ENCODE measurements around the gene PLLP.

PLLP gene

DNA sequence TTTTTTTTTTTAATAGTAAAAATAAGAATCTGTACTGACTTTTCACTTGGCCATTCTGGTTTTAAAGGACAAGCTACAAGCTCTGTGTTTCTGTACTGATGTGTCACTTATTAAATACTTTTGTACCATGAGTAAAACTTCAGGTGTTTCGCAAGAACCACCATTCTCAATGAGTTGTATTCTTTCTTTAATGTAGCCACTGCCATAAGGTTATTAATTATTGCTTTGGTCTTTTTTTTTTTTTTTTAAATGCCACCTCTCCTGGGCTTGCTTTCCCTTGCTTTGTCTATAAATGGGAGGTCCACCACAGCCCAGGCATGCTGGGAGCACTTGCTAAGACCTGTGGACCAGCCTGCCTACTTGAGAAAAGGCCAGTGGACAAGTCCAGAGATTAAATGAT lies 31.0 kb downstream of the PLLP start:
- DNase-seq = no peak

DNA sequence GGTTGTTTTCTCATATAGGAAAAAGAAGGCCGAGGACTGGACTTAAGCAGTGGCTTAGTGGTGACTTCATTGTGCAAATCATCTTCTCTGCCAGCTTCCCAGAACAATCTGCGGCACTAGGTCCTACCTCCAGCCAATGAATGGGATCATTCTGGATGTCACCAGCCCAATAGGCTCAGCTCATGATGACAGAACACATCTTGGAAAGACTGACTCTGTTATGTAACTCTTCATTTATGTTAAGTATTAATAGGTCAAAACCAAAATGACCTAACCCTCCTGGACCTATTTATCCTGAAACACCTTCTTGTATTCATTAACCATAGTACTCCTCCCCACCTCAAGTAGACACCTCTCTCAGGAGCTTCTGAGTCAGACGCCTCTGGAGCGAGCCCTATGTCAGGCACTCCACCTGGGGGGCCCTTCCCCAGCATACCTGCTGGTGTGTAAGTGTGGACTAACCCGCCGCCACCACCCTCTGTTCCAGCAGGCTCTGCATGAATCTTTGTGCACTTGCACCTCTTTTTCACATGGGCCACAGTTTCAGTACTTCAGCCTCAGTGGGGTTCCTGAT lies 32.2 kb downstream of the PLLP start:
- no peak for DNase-seq

DNA sequence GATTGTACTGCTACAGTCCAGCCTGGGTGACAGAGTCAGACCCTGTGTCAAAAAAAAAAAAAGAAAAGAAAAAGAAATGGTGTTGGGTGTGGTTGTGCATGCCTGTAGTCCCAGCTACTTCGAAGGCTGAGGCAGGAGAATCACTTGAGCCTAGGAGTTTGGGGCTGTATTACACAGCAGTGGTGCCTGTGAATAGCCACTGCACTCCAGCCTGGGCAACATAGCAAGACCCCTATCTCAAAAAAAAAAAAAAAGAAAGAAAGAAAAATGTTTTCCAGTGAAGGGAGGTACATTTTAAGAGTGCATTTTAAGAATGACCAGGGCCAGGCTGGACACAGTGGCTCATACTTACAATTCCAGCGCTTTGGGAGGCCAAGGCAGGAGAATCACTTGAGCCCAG lies 33.1 kb downstream of the PLLP start:
- no peak for DNase-seq

DNA sequence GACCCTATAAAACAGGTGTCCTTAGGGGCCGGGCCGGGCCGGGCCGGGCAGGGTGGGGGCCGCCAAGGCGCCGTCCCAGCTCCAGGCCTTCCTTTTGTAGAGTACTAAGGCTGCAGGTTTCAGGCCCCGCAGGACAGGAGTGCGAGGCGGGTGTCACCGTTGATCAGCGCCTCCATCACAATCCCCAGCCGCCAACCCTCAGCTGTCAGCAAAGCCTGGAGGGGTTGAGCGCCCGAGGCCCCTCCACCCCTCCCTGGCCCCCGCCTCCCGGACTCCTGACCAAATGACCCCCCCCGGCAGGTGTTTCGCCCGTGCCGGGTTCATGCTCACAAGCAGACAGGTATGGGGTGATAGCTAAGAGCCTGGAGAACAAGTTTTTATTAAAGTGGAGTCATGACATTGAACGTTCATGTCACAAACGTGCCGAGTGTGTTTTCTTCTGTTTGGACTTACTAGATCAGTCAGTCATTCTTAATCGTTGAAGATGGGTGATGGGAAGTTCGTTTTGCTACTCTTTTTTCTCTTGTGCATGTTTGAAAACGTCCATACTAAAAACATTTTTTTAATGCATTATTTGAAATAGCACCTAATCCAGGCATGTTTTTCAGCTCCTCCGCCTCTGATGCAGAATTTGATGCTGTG lies 38.9 kb downstream of the PLLP start:
- DNase-seq = peak; percentile 32

DNA sequence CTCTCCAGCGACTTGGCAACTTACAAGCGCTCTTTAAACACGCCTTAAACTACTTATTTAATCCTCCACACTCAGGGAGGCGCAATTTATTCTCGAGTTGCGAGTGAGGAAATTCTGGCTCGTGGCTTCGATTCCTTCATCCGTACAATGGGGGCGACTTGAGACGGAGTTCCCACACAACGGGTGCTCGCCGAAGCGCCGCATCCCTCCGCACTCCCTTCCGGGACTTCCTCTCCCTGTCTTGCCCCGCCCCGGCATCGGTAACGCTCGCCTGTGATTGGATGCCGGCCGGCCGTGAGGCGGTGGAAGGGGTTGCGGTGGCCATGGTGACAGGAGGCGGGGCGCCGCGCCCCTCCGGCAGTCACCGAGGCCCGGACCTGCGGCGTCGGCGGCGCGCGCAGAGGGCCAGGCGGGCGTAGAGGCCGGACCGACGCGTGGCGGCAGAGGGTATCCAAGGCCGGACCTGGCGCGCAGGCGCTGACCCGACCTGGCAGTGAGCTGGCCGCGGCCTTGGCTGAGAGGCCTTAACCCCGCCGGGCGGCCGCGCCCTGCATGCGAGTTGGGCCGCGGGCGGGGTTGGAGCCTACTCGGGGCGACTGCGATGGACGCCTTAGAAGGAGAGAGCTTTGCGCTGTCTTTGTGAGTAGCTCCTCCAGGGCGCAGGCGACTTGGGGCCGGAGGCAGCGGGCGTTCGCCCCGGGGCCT lies 39.6 kb downstream of the PLLP start, which contains the start of gene ARL2BP:
ARL2BP (plus strand) TSS at position 493 of the 705 bp plus-strand sequence; CDS start at position 602, 109 bp downstream.
- DNase-seq = peak; percentile 98

DNA sequence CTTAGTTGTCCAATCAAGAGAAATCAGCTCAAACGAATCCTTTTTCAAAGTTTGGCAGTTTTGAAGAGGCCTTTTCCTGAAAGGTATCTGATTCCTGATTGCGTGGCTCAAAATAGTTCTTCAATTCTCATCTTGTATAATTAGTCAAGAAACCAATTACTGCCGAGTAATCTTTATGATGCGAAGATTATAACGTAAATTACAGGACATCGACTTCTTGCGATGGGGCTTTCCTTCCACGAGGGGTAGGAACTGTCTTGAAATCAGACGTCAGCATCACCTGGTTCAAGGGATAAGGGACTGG lies 40.1 kb downstream of the PLLP start:
- no peak for DNase-seq

DNA sequence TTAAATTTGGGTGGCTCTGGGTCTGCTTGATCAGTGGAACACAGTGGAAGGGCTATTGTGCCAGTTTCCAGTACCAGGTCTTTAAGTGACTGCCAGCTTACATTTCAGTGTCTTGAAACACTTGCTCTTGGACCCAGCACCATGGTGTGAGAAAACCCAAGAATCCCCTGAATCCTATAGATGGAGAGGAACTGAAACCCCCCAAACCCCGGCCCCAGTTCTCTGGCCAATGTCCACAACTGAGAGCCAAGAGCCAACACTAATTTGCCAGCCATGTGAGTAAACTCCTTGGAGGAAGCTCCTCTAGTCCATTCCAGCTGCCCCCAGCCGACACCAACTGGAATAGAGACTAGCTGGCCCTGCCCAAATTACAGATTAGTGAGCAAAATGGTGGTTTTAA lies 41.8 kb downstream of the PLLP start:
- DNase-seq = no peak

DNA sequence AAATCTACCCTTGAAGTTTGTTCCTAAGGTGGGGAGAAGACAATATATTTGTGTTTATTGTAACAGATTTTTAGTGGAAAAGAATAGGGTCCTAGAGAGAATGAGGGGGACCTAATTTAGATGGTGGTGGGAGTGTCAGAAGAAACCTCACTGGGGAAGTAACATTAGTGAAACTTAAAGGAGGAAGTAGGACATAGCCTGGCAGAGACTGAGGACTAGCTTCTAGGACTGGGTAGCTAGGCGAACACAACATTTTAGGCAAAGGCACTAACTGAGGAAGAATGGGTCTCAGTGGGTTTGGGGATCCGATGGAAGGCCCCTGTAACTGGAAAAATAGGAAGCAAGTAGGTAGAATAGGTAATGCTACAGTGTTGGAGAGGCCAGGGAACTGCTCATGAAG lies 43.6 kb downstream of the PLLP start:
- no peak for DNase-seq

DNA sequence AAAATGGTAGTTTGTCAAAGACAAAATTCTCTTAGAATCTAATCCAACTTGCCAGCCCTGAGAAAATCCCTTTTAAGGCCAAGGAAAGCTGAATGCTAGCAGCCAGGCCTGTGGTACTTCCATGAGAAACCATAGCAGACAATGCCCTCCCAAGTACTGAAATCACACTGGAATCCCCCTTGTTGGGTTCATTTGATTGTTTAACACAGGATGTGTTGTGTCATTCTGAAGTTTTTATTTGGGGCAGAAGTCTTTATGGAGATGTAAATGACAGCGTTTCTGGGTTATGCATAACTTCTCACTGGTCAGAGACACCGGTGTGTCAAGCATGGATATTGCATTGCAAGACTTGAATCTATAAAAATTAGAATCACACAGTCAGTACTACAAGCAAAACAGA lies 45.4 kb downstream of the PLLP start:
- no peak for DNase-seq

DNA sequence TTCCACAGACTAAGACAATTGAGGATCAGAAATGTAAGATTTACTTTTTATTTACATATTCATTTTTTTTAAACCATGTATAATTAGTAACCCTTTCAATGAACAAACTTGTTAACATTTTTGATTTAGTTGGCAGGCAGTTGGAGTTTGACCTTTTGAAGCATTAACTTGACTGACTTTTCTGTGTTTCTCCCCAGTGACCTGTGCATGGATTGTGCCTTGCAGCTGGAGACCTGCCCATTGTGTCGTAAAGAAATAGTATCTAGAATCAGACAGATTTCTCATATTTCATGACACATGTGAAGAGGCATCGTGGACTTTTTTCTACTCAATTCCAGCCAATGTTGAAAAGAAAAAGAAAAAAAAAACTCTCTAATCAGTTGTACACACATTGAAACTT lies 45.8 kb downstream of the PLLP start:
- DNase-seq = no peak

DNA sequence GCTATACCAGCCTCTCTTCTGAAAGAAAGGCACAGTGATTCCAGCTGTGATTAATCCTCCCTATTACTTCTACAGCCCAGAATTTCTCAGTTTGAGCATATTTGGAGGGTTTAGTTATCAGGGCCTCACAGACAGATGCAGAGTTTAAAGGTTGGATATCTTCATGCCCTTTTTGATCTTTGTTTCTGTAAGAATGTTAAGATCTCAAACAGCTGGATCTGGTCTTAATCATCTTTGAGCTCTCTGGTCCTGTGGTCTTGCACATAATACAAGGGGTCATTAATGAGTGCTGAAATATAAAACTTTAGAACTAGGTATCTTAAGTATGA lies 48.5 kb downstream of the PLLP start:
- DNase-seq = no peak

DNA sequence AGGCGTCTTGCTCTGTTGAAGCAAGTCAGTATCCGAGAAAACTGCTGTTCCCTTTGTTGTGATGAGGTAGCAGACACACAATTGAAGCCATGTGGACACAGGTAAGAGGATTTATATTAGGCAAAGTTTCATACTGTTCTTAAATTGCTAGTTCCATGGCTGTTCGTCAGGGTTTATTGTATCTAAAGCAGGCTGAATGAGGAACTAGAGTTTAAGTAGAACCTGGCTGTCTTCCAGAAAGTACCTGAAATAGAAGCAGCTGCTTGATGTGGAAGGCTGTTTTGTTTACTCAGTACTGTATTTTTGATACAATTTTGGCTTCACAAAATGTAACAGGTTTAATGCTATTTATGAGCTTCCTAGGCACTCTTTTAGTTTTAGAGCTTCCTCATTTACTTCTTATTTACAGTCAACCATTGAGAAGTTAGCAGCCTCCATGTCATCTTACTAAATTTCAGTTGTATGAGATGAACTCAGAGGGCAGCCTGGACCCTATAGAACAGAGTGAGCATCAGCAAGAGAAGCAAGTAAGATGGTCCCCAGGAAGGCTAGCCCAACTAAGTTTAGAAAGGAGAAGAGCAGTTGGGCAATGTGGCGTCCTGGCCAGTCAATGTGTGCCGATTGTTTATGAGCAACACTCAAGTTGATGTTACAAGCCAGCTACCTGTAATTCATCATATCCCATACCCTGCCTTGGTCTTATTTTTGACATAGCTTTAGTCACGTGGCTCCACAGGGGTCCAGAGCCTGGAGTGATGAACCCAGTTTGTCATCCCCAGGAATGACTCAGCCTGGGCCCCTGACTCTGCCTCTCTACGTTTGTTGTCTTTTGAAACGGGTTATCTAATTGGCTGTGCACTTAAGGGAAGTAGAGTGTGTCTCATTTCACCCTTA lies 49.1 kb downstream of the PLLP start:
- DNase-seq = no peak

DNA sequence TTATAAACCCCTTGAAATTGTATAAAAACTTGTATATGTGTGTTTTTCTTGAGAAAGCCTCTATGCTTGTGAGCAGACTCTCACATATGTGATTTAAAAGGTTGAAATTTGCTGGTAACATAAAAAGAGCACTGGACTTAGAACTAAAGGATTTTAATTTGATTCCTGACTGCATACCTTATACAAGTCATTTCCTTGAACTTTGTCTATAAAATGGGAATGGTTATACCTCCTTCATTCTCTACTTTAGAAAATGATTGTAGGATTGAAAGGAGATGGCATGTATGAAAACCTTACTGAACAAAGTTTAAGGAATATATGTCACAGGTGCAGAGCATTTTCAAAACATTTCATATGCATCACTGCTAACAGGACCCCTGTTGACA lies 49.8 kb downstream of the PLLP start:
- no peak for DNase-seq

DNA sequence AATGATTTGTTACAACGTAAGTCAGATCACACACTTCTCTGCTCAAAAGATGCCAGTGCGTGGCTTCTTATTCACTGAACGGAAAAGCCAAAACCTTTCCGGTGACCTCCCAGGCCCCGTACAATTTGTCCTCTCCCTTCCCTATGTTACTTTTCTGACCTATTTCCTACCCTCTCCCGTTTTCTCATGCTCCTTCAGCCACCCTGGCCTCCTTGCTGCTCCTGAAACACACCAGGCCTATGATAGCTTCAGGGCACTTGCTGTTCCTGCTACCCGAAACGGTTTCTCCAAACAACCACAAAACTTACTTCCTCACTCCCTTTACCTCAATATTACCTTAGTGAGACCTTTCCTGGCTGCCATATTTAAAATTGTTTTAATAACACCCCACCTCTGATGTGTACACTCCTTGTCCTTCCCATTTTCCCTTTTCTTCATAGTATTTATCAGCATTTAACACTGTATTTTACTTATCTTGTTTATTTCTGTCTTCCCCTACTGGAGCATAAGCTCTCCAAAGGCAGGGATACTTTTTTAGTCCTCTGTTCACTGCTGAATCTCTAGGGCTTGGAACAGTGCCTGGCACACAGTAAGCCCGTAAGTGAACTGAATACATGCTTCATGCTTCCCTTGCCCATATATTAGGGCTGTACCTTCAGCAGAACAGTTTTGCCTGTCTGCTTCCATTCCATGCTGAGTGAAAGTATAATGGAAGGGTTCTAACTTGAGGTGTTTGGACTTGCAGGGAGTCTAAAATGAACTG lies 50.3 kb downstream of the PLLP start:
- DNase-seq = no peak

DNA sequence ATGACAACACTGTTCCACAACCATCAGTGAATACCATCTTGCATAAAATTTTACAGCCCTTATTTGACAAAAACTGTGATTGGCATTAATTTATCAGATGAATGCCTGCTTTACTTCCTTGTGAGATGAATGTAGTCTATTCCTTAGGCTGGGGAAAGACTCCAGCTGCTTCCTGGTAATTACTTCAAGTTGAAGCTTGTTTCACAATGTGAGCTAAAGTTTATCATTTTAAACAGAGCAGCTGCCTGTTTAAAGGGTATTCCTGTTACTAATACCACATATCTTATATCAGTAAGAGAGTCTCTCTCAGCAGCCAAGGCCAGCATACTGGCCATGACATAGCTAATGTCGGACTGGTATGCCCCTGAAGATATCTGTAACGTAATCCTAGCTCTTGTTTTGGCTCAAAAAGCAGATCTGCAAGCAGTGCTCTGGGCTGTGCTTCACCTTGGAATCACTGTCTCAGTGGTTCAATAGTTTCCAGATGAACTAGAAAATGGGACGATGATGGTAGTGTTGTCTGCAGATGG lies 52.6 kb downstream of the PLLP start:
- DNase-seq = no peak

DNA sequence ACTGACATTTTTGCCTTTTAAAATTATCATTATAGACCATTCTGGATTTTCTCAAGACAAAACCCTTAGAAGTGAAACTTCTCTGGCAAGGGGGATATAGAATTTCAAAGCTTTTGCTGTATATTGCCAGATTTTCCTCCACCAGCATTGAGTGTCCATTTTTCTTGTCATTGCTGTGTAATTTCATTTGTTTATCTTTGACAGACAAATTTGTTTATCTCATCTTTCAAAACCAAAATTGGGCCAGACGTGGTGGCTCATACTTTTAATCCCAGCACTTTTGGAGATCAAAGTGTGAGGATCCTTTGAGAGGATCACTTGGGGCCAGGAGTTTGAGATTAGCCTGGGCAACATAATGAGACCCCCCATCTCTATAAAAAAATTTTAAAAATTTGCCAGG lies 55.4 kb downstream of the PLLP start:
- DNase-seq = no peak

DNA sequence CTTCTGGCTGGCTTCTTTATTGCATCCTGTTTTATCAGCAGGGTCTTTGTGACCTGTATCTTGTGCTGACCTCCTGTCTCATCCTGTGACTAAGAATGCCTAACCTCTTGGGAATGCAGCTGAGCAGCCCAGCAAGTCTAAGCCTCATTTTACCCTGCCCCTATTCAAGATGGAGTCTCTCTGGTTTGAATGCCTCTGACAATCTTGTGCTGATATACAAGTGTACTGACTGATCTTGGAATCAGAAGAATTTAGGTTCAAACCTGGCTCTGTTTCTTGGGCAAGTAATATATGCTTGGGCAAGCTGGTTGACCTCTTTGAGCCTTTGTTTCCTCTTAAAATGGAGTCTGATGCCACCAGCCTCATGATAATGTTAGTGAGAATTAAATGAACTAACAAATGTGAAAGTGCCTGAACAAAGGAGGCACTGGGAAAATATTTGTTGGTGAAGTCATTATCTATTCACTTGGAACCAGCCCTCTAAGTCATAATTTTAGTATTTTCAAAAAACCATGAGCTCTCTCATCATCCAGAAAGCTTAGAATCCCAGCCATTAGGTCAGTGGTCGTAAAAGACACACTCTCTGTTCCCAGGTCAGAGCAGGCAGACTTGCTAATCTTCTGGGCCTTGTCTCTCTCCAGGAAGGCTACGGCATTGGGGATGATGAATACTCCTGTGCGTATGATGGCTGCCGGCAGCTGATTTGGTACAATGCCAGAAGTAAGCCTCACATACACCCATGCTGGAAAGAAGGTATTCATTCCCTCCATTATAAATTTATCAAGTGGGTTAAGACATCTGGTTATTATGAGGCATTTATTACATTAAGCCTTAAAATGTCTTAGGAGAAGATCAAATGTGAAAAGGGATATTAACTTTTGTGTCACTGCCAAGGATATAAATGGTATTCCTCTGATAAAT lies 57.5 kb downstream of the PLLP start:
- DNase-seq = no peak

DNA sequence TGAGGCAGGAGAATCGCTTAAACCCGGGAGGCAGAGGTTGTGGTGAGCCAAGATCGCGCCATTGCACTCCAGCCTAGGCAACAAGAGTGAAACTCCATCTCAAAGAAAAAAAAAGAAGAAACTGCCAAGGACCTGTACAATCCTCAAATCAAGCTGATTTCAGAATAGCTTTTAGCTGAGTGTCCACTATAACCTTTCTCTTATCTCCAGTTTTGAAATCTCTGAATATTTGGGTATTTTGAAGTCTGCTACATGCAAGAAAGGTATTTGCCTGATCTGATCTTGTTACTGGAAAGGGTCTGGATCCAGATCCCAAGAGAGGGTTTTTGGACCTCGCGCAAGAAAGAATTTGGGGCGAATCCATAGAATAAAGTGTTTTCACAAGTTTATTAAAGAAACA lies 58.5 kb downstream of the PLLP start:
- DNase-seq = no peak

DNA sequence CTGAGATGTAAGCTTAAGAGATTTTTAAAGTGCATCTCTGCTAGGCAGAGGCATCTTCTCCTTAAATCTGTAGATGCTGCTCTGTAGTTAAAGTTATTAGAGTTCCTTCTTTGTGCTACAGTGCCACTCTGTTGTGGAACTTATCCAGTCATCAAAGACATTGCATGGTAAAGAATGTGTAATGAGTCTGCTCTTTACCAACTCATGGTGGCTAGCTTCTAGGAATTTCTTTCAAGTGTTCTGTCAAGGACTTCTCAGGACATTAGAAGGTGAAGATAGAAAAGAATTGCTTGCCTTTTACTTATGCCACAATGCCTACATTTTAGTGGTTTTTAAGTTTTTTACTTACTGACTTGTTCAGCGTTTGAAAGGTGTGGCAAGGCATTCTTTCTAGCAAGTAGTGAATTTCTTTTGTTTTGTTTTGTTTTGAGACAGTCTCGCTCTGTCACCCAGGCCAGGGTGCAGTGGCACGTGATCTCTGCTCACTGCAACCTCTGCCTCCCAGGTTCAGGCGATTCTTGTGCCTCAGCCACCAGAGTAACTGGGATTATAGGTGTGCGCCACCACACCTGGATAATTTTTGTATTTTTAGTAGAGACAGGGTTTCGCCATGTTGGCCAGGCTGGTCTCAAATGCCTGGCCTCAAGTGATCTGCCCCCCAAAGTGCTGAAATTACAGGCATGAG lies 59.7 kb downstream of the PLLP start:
- no peak for DNase-seq

DNA sequence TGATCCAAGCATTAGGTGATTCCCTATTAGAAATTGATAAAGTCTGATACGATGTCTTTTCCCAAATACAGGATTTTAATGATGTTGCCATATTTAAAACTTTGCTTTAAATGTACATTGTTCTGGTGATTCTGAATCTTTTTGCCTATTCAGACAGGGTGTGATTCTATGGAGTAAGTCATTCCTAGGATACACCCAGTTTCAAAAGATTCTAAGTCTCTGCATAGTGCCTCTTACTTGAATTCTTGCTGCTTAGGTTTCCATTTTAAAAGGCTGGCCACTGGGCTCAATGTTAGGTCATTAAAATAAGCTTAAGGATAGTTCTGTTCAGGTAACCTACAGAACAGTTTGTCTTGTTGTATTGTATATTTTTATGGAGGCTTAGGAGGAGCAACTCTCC lies 61.4 kb downstream of the PLLP start:
- DNase-seq = no peak

DNA sequence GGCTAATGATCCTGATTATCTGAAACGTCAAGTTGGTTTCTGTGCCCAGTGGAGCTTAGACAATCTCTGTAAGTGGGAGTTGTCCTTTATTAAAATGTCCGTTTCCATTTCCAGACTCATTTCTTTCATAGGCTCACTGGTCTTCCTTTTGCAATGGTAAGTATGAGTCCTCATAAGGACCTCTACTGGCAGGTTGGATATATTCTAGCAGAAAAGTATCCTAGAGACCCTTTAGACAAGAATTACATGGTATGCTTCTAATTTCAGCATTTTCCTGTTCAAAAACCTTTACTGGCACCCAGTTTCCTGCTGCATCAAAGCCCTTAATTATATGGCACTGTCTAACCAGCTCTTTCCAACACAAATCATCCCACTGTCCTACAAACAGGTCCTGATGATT lies 67.5 kb downstream of the PLLP start:
- no peak for DNase-seq
